ENCODE data around the gene MYO1D.
"Not testable (repeated sequence)": the region's sequence is repeated elsewhere in the genome, so short reads cannot be mapped to it uniquely, and the experiment has no call there.

MYO1D gene

DNA sequence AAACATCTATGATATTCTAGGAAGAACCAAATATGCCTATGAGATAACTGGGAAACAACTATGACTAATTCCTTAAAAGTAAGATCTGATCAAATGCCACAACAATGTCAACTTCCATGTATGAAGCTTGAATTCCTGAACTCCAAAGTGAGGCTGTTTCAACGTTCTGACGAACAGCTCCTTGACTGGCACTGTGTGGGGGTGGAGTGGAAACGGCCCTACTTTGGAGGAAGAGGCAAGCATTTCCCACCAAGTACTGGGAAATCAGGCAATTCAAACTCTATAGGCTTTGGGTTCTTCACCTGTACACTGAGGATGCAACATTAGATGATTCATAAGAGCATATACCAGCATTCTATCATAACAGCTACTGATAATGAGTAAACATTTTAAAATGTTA, 203.0 kb downstream of the MYO1D start:
- no peak for DNase-seq (ENCODE audit: low read depth)

DNA sequence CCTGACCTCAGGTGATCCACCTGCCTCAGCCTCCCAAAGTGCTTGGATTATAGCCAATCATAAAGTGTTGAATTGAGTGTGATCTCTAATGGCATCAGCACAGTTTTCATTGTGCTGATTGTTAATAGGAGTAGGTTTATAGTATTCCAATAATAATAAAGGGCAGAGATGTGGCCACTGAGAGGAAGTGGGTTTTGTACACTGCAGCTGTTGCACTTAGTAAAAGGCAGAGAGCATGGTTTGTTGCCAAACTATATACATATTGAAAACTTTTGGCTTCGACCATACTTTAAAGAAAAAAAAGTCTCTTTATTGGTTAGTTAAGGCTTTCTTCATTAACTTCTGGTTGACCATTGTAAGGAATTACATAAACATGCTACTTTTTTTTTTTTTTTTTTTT, 204.2 kb downstream of the MYO1D start:
- no peak for DNase-seq (ENCODE audit: low read depth)

DNA sequence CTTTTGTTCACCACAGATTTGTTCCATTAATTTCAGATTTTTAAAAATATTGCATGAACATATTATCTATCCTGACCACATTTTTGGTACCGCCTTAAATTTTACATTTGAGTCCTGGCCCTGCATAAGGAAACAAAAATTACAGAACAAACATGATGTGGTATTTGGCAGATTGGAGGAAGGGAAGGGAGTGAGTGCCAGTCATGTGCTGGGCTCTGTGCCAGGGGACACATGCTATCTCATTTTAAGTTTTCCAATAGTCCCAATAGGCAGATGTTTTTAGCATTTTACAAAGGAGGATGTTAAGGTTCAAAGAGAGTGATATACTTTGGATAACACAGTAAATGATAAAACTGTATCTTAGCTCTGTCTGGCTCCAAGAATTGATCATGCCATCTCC, 205.0 kb downstream of the MYO1D start:
- DNase-seq (ENCODE audit: low read depth), result no peak

DNA sequence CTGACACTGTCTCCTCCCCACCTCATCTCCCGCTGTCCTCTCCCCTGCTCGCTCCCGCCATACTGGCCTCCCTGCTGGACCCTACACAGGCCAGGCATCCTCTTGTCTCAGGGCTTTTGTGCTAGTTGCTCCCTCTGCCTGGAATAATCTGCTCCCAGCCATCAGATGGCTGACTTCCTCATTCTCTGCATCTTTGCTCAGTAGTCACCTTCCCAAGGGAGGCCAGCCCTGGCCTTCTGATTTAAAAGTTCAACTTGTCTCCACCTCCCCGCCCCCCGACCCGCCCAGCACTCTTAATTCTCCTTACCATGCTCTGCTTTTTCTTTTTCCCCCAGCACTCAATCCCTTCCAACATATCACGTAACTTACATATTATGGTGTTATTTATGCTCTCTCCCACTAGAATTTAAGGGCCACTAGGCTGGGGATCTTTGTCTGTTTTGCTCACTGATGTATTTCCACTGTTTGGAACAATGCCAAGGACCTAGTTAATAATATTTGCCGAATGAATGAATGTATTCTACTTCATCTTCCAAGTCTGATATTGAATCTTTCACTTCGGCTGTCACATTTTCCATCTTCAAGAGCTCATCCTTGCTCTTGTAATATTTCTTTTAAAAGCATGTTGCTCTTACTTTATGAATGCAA, 211.9 kb downstream of the MYO1D start:
- no peak for DNase-seq (ENCODE audit: low read depth)

DNA sequence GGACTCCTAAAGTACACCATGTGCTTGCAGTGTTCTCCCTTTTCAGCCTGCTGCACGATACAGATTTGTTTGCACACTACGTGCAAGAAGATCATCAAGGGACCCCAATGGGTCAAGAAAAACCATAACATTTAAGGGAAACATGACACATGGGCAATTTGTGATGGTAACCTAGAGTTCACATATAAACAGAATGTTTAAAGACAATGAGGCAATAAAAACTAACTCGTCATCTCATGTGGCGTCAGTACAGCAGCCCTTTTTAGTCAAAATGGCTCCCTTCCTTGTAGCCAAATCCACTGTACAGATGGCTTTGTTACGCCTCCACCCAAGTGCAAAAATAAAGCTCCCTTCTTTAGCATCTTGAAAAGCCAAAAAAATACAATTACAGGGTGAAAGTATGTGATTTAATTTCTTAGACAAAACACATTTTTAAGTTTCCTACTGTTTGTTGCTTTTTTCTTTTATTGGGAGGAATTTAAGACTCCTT, 216.4 kb downstream of the MYO1D start:
- no peak for DNase-seq (ENCODE audit: low read depth)

DNA sequence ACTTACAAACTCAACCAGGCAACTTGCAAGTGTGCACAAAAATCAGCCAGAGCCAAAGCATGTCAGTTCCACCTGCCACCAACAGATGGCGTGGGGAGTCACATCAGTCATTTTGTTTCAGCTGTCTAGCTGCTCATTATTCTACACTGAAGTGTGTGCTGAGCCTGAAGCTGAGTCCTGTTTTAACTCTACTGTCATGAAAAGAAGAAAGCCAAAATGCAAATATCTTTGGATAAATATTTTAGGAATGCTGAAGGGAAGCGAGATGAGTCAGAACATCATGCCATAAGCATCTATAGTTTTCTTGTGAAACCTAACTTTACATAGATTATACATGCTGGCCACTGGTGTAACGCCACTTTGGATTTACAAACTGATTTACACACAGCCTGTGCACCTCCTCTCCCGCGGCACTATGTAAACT, 217.5 kb downstream of the MYO1D start:
- DNase-seq (ENCODE audit: low read depth), result peak; percentile 52

DNA sequence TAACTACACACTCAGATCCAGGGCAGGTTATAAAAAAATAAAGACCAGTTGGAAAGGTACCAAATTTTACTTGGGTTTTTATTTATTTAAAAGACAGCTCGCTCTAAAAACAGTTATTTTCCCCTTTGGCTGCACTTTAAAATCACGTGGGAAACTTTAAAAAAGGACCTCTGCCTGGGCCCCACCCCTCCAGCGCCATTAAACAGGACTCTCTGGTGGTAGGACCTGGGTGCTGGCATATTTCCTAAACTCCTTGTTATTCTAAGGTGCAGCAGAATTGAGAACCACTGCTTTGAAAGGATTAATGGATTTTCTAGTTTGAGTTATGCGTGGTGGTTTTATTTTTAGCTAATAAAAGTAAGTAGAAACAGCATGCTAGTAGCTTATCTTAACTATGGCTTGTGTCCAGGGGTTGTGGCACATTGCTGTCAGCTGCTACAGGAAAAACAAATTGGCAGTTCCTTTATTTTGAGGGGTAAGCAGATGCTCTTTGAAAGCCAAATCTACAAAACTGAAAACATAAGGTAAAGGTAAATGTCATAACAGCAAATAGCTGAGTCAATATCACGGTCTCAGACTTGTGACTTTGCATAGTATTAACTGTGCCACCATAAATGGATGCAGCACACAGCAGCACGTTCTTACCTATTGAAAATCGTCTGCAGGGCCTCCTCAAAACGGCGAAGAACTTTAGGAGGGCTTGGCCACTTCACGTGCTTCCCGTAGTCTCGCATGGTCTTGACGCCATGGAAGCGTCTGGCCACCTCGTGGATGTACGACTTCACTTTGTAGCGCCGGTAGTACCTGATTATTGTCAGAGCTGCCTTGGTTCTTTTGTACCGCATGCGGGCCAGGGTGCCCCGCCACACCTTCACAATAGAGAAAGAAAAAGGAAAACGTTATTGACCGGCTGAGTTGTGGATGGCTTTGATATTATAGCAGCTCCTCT, 218.2 kb downstream of the MYO1D start:
- no peak for DNase-seq (ENCODE audit: low read depth)

DNA sequence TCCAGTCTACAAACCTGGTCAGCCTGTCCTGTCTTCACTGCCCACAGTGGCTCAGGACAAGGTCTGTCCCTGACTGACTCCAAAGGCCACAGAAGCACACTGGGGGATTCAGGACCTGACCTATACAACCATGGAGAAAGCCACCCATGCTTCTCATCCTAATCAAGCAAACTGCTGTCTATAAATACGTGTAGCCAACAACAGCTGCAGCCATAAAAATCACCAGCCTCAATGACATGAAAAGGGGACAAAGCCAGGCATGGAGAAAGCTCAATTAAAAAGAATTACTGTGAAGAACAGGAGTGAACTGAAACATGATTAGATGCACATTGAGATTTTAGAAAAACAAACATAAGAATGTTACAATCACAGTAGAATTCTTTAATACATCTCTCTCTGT, 220.0 kb downstream of the MYO1D start:
- no peak for DNase-seq (ENCODE audit: low read depth)

DNA sequence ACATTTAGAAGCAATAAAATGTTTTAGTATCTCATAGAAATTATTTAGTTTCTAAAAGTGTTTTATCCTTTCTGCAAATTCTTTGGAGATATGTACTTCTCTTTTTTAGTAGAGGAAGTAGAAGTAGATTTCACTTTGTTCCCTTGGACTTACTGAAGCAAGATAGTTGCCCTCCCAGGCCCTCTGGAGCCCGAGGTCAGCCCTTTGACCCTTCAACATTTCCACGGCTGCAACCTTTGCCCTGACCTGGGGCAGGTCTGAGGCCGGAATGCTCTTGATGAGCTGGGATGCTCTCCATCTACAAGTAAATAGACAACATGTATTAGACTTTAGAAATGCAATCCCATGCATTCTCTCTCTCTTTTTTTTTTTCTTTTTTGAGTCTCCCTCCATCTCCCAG, 222.6 kb downstream of the MYO1D start:
- no peak for DNase-seq (ENCODE audit: low read depth)

DNA sequence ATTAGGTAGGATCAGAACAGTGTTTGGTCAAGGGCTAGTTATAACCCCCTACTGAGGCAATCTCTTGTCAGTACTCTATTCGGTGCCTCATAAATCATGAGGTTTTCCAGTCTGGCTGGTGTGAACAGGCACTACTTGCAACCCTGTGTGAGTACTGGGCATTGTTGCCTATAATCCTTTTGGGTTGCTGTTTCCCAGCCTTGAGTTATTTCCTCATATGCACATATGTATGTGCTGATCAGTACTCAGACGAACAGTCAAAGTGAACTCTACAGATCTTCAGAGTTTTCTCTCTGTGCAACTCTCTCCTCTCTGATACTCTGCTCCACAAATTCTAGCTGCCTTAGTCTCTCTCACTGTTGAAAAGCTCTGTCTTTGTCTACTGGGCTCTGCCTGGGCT, 225.8 kb downstream of the MYO1D start:
- DNase-seq (ENCODE audit: low read depth), result no peak

DNA sequence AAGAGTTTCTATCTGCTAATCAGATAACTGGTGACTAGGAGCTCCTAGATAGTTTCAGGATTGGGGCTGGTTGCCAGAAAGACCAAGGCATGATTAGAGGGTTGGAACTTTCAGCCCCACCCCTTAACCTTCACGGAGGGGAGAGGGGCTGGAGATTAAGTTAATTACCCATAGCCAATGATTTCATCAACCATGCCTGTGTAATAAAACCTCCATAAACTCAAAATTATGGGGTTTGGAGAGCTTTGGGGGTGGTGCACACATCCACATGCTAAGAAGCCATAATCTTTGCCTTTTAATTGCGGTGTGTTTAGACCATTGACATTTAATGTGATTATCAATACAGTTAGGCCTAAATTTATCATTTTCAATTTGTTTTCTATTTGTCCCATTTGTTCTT, 228.5 kb downstream of the MYO1D start:
- DNase-seq (ENCODE audit: low read depth), result no peak

DNA sequence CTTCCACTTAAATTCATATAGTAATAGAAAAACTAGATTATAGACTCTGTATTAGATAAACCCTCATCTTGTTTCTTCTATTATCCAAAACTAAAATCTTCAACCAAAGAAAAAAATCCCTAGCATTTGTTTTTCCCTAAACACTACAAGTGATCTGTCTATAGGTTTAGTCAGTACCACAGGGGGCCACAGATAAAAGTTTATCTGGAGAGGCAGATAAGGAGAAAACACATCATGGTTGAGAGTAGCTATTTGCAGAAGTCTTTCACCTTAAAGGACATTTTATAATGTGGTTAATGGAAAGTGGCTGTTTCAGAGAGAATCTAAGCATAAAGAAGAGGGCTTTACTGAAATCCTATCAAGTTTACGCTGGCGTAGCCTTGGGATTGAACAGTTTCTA, 230.0 kb downstream of the MYO1D start:
- no peak for DNase-seq (ENCODE audit: low read depth)

DNA sequence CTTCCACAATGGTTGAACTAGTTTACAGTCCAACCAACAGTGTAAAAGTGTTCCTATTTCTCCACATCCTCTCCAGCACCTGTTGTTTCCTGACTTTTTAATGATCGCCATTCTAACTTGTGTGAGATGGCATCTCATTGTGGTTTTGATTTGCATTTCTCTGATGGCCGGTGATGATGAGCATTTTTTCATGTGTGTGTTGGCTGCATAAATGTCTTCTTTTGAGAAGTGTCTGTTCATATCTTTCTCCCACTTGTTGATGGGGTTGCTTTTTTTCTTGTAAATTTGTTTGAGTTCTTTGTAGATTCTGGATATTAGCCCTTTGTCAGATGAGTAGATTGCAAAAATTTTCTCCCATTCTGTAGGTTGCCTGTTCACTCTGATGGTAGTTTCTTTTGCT, 235.4 kb downstream of the MYO1D start:
- DNase-seq (ENCODE audit: low read depth), result not testable (repeated sequence)

DNA sequence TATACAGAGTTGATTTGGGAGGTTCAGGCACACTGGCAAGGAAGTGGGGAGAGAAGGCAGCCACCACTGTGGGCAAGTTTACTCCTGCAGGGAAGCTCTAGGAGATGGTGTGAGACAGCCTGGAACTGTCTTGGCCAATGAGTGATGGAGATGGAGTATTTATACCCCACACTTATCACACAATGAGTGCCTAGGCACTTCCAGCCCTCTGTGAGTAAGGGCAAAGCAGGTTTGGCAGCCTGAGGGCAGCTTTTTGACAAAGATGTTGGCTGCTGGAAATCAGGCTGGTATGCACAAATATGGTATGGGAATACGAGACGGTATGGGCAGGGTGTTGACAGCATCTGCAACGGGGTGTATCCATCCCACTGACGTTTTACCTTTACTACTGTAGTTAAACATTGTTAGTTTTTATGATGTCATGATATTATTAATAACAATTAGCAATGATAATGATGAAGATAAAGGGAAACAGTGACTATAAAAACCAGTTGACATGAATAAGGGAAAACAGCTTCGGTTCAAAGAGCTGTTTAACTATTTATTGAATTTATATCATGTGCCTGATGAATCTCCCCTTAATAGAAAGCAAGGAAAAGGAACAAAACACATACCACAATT, 240.2 kb downstream of the MYO1D start:
- DNase-seq (ENCODE audit: low read depth), result no peak

DNA sequence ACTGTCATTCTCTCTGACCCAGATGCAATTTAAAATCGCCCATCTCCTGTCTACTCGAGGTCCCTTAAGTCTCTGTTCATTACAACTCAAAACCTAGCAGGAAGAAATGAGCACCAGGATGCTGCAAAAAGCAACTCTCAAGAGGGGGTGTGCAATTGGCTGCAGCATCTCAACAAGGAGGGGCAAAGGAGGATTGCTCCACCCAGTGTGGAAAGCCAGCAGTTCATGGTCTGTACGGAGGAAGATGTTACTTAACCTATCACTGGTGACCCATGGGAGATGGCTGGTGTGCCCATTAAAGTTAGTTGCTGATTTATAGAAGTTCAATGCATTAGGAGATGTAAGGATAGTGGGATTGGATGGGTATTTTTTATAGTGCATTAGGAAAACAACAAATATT, 242.8 kb downstream of the MYO1D start:
- no peak for DNase-seq (ENCODE audit: low read depth)

DNA sequence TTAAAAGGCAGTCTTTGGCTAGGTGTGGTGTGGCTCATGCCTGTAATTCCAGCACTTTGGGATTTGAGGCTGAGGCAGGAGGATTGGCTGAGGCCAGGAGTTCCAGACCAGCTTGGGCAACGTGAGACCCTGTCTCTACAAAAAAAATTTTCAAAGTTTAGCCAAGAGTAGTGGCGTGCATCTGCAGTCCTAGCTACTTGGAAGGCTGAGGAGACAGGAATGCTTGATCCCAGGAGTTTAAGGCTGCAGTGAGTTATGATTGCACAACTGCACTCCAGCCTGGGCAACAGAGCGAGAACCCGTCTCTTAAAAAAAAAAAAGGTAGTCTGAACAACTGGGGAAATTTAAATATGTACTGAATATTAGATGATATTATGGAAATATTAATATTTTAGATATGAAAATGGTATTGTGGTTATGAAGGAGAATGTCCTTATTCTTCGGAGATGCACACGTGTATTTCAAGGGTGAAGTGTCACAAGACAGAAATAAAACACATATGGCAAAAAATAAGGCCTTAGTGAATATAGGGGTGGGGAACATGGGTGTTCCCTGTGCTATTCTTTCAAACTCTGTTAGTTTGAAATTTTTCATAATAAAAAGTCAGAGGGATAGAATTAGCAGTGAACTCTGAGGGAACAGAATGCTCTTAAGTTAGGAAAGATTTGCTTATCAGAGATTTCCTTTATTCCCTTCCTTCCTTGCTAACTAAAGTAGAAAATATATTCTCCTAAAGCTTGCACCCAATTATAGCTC, 245.4 kb downstream of the MYO1D start:
- no peak for DNase-seq (ENCODE audit: low read depth)

DNA sequence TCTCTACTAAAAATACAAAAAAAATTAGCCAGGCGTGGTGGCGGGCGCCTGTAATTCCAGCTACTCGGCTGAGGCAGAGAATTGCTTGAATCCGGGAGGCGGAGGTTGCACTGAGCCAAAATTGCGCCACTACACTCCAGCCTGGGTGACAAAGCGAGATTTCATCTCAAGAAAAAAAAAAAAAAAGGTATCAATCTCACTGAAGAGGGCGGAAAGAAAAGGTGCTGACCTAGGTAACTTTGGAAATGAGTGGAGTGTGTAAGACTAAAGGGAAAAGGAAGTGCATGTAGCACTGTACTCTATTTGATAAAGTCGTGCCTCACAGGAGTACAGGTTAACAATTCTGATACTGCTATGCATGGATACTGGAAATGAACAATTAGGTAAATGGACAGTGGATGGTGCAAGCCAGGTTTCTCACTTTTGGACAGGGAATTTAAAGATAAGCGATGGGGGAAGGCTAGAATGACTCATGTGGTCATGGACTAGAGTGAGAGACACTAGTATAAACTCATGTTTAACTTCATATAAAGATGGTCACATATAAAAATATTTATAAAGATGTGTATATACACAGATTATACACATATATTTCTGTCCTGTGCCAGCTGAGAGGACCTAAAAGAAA, 247.2 kb downstream of the MYO1D start:
- no peak for DNase-seq (ENCODE audit: low read depth)

DNA sequence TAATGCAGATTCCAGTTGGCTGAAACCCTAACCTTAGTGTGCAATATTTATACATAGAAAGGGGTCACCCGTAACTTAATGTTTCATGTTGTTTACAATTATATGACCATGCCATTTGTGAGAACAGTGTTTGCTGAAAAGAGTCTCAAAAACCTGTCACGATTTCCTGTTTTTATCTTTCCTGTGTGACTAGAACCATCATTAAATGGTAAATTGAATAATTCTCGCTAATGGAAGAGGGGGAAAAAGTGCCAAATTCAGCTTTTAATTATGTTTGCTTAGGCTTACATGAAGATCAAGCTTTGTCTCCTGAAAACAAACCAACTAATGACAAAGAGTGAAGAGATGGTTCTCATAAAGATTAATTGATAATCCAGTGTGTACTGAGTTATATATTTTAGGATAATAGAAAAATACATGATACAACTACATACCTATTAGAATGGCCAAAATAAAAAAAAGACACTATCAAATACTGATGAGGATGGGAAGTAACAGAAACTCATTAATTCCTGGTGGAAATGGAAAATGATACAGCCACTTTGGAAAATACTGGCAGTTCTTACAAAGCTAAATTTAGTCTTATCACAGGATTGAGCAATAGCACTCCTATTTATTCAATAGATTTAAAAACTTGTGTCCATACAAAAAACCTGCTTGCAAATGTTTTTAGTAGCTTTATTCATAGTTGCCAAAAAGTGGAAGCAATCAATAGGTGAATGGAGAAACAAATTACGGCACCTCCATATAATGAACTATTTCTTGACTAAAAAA, 248.5 kb downstream of the MYO1D start:
- no peak for DNase-seq (ENCODE audit: low read depth)

DNA sequence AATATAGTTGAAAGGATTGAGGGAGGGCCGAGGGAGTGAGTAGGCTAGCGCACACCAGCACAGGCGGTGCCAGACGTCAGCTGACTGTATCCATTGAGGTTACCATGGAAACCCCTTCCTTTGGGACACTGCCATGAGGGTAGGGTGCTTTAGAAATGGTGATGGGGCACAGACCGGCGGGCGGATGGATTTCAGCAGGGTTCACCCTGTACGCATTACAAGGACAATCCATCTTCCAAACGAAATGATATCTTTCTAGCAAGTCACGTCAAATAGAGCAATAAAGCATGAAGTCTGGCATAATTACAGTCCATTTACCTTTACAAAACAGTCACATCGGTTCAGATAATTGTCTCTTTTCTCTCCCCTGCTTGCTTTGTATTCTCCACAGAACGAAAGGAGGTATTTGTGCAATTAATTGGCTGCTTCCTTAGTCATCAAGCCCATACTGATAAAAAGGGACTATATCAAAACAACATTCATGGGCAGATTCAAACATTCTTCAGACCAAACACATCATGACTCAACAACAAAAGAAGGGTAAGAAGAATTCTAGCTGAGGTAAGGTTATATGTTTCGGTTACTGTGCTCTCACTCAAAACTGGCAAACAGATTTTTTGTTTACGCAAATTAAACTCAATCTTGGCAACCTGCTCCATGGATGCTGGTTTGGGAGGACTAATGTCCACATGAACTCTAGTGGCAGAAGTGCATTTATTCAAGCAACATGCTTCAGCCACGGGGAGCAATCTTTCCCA, 249.5 kb downstream of the MYO1D start:
- DNase-seq (ENCODE audit: low read depth), result no peak

DNA sequence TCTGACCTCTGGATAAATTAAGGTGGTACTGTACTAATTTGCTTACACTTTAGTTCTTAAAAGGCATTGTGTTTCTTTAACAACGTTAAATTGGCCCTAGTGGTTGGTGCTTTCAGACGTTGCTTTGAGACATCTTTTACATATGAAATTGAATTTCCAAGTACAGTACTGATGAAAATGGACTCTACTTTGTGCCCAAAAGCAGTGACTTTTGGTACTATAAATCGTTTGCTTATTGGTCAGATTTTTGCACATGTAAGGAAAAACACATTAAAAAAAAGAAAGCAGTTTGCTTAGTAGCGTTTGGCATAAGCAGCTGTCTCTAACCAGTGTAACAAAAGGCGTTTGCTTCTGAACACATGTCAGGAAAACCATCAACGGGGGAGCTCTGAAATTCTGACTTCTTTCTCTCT, 250.5 kb downstream of the MYO1D start:
- DNase-seq (ENCODE audit: low read depth), result no peak
